DOHH2 (cell line): Measurements from ENCODE around the gene HAP1.
A peak's percentile ranks its signal among the peaks of the same experiment; 100 is the strongest.

Source experiments
- H3F3A ChIP-seq: fragments of 200-600 bp; sonication (generic), shearing (Covaris generic); 2 replicates; pipeline ENCODE4 v1.6.0; 2016; ENCODE audit warnings: antibody characterized with exemption, mild to moderate bottlenecking; ENCODE audit not compliant: control insufficient read depth, insufficient read depth
- H3K27ac ChIP-seq: fragments of 200-600 bp; sonication (generic); 2 replicates; pipeline ENCODE4 v1.5.1; 2014; ENCODE audit warnings: low read depth, mild to moderate bottlenecking, low read length, moderate library complexity
- H3K27me3 ChIP-seq: fragments of 200-600 bp; sonication (generic); 2 replicates; pipeline ENCODE4 v1.6.1; 2014; ENCODE audit warnings: mild to moderate bottlenecking, low read length, mixed read lengths; ENCODE audit not compliant: control insufficient read depth
- H3K36me3 ChIP-seq: fragments of 200-600 bp; sonication (generic); 2 replicates; pipeline ENCODE4 v1.6.1; 2014; ENCODE audit warnings: mild to moderate bottlenecking, low read length, moderate library complexity, mixed read lengths; ENCODE audit not compliant: control insufficient read depth
- H3K4me1 ChIP-seq: fragments of 200-600 bp; sonication (generic); 2 replicates; pipeline ENCODE4 v1.6.1; 2014; ENCODE audit warnings: mild to moderate bottlenecking, low read length, mixed read lengths; ENCODE audit not compliant: control insufficient read depth
- H3K4me2 ChIP-seq: fragments of 200-600 bp; sonication (generic); 2 replicates; pipeline ENCODE4 v1.6.0; 2014; ENCODE audit warnings: mild to moderate bottlenecking, low read length, moderate library complexity
- H3K4me3 ChIP-seq: fragments of 200-600 bp; sonication (generic); 2 replicates; pipeline ENCODE4 v1.5.1; 2014; ENCODE audit warnings: mild to moderate bottlenecking, low read length, mixed read lengths
- H3K79me2 ChIP-seq: fragments of 200-600 bp; sonication (generic); 2 replicates; pipeline ENCODE4 v1.6.1; 2014; ENCODE audit warnings: mild to moderate bottlenecking, low read length, mixed read lengths; ENCODE audit not compliant: control insufficient read depth
- H3K9me2 ChIP-seq: fragments of 200-600 bp; sonication (generic); replicated peaks from 2 replicates; pipeline ENCODE4 v1.6.1; 2014; ENCODE audit warnings: mild to moderate bottlenecking, low read length, mixed read lengths; ENCODE audit not compliant: control insufficient read depth
- H3K9me3 ChIP-seq: fragments of 200-600 bp; sonication (generic); 2 replicates; pipeline ENCODE4 v1.6.1; 2014; ENCODE audit warnings: antibody characterized with exemption, low read length, mixed read lengths; ENCODE audit not compliant: control insufficient read depth, insufficient read depth
- H4K20me1 ChIP-seq: fragments of 200-600 bp; sonication (generic); 2 replicates; pipeline ENCODE4 v1.6.0; 2014; ENCODE audit warnings: low read depth, mild to moderate bottlenecking, antibody characterized with exemption, low read length, moderate library complexity; ENCODE audit not compliant: control insufficient read depth, insufficient read depth
- EZH2phosphoT487 ChIP-seq: fragments of 200-600 bp; sonication (generic); IDR thresholded peaks from 2 replicates; pipeline ENCODE4 v1.6.1; 2017; ENCODE audit warnings: borderline replicate concordance, mild to moderate bottlenecking, antibody characterized with exemption, low read length, moderate library complexity, mixed read lengths
- TF ChIP-seq, protein P1 (sequence below): fragments of 200-600 bp; sonication (generic); IDR thresholded peaks from one replicate; pipeline ENCODE4 v1.5.1; 2014; ENCODE audit warnings: antibody characterized with exemption, mild to moderate bottlenecking, low read depth, low read length; ENCODE audit not compliant: poor library complexity, severe bottlenecking

The HAP1 gene

DNA sequence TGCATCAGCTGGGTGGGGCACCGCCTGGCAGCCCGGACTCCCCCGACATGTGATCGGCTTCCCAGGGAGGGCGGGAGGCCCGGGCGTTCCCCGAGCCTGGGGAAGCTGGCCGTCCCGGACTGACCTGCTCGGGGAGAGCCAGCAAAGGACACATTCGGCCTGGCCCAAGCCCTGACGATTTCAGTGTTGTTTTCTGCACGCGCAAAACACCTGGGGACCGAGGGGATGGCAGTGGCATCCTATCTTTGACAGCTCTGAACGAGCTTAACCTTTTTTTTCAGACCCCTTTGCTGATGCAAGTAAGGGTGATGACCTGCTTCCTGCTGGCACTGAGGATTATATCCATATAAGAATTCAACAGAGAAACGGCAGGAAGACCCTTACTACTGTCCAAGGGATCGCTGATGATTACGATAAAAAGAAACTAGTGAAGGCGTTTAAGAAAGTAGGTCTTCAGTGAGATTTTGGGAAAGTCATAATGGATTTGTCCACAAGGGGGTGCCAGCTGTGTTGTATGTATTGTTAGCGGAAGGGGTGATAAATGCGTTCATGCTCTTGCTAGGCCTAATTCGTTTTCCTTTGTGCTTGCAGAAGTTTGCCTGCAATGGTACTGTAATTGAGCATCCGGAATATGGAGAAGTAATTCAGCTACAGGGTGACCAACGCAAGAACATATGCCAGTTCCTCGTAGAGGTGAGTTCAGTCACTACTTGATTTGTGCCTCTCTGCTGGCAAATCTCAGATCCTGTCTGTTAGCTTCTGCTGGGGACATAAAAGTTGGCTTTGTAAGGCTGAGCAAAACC lies 44.7 kb downstream of the HAP1 start:
- Histone ChIP-seq H4K20me1 (peaks cover 23% of the 10 kb centered on the region), H3K4me1 (peaks cover 17% of the 10 kb centered on the region), H3K27me3 (no peaks in the 10 kb centered on the region), H3K4me3 (peak overlapping the region; percentile 84), H3K9me2 (no peaks in the 10 kb centered on the region), H3K36me3 (peaks cover 51% of the 10 kb centered on the region), H3K27ac (peak overlapping the region; percentile 75), H3K4me2 (peak overlapping the region; percentile 86), H3F3A (peaks cover 49% of the 10 kb centered on the region), H3K9me3 (no peaks in the 10 kb centered on the region), H3K79me2 (peaks cover 29% of the 10 kb centered on the region)
- TF ChIP-seq EZH2phosphoT487 = no peak
- TF ChIP-seq, protein P1, sequence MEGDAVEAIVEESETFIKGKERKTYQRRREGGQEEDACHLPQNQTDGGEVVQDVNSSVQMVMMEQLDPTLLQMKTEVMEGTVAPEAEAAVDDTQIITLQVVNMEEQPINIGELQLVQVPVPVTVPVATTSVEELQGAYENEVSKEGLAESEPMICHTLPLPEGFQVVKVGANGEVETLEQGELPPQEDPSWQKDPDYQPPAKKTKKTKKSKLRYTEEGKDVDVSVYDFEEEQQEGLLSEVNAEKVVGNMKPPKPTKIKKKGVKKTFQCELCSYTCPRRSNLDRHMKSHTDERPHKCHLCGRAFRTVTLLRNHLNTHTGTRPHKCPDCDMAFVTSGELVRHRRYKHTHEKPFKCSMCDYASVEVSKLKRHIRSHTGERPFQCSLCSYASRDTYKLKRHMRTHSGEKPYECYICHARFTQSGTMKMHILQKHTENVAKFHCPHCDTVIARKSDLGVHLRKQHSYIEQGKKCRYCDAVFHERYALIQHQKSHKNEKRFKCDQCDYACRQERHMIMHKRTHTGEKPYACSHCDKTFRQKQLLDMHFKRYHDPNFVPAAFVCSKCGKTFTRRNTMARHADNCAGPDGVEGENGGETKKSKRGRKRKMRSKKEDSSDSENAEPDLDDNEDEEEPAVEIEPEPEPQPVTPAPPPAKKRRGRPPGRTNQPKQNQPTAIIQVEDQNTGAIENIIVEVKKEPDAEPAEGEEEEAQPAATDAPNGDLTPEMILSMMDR = peak; percentile 91

DNA sequence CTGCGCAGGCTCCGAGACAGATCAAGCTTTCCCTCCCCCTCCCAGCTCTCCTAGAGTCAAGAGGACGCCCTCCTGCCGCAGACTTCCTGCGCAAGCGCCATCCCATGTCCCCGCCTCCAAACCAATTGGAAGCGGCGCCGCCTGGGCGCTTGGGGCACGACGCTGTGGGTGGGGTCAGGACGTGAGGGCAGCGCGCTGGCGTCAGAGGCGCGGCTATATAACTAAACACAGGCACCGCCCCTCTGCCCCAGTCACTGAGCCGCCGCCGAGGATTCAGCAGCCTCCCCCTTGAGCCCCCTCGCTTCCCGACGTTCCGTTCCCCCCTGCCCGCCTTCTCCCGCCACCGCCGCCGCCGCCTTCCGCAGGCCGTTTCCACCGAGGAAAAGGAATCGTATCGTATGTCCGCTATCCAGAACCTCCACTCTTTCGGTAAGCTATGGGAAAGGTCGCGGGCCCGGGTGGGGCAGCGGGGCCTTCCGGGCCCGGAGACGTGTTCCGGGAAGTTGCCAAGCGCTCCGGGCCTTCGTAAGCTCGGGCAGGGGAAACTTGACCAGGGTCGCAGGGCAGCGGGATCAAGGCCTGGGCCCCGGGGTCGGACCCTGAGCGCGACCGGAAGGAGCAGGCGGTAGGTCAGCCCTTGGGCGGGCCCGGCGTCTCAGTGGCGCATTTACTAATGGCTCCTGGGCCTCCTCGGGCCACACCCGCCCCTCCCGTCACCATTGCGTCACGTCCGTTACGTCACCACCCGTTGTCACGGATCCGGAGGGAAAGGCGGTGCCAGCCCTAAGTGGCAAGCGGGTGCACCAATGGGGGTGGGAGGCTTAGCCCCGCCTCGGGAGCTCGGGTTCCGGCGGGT lies 45.6 kb downstream of the HAP1 start, which contains the start of gene EIF1:
EIF1 (plus strand) TSS at position 245 of the 856 bp plus-strand sequence; CDS start at position 399, 154 bp downstream.
- Histone ChIP-seq H4K20me1 (peaks cover 23% of the 10 kb centered on the region), H3K79me2 (peaks cover 29% of the 10 kb centered on the region), H3K9me2 (no peaks in the 10 kb centered on the region), H3K4me2 (peak within 1 kb of the TSS; percentile 86), H3F3A (peaks cover 44% of the 10 kb centered on the region), H3K4me3 (peak within 1 kb of the TSS; percentile 84), H3K27me3 (peaks cover 5% of the 10 kb centered on the region; the same call in 1 of the 2 replicates), H3K36me3 (peaks cover 48% of the 10 kb centered on the region), H3K9me3 (no peaks in the 10 kb centered on the region), H3K4me1 (peaks cover 17% of the 10 kb centered on the region), H3K27ac (peak within 1 kb of the TSS; percentile 75)
- TF ChIP-seq, protein P1 = no peak

DNA sequence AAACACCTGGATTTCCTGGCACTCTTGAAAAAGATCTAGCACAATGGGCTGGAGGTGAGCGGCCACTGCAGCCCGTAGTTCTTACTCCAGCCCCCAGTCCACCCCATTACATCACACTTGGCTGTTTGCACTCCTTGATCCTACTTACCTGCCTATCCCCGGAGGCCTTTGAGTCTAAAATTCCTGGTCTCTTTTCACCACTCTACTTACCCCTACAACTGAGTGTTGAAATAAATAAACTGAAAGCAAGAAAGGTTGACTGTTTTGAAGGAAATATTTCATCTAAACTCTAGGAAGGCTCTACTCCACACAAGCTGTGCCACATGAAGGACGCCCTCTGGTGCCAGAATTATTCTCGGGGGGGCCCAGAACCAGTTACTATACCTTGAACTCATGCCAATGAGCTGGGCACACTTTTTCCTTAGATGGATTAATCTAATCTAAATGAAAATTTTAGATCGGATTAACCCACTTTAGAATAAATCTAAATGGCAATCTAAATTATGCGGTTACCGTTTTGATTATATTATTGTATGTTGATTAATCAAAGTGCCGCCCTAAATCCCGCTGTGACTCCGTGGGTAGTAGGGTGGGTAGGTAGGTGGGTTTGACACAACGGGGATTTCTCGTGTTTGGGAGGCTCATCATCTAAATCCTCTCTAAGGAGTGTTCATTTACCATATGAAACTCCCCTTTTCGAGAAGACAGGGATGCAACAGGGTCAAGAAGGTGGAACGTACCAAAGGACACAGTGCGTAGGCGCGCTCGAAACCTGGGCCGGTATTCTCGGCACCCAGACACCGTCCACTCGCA lies 46.4 kb downstream of the HAP1 start:
- Histone ChIP-seq H3K9me2 (no peaks in the 10 kb centered on the region), H3K36me3 (peaks cover 42% of the 10 kb centered on the region), H3K27ac (peak overlapping the region; percentile 52), H3K4me1 (peaks cover 17% of the 10 kb centered on the region), H3K4me3 (peak overlapping the region; percentile 78), H3K9me3 (no peaks in the 10 kb centered on the region), H3K79me2 (peaks cover 29% of the 10 kb centered on the region), H4K20me1 (peaks cover 23% of the 10 kb centered on the region), H3K4me2 (peak overlapping the region; percentile 68), H3K27me3 (peaks cover 10% of the 10 kb centered on the region; the same call in 1 of the 2 replicates), H3F3A (peaks cover 36% of the 10 kb centered on the region)
- TF ChIP-seq, protein P1 = peak; percentile 86
- no peak for TF ChIP-seq EZH2phosphoT487
